Mesodermal cell (in vitro differentiated cells): ENCODE results near the gene RREB1.

ENCODE experiments used
- H3K27ac ChIP-seq: 2 replicates; pipeline ENCODE4 v1.7.0; 2013; ENCODE audit warnings: mild to moderate bottlenecking, low read depth, low read length, moderate library complexity; ENCODE audit not compliant: severe bottlenecking
- H3K36me3 ChIP-seq: 2 replicates; pipeline ENCODE4 v1.7.1; 2013; ENCODE audit warnings: mild to moderate bottlenecking, low read length, moderate library complexity; ENCODE audit not compliant: control insufficient read depth, insufficient read depth
- H3K4me1 ChIP-seq: one replicate; pipeline ENCODE4 v1.7.1; 2013; ENCODE audit warnings: mild to moderate bottlenecking, low read length; ENCODE audit not compliant: insufficient read depth, control insufficient read depth, poor library complexity, severe bottlenecking
- H3K4me3 ChIP-seq: 2 replicates; pipeline ENCODE4 v1.7.0; 2013; ENCODE audit warnings: low read length, control low read depth, mild to moderate bottlenecking; ENCODE audit not compliant: insufficient read depth, poor library complexity, severe bottlenecking; ENCODE audit errors: extremely low read depth
- H3K9me3 ChIP-seq: 2 replicates; pipeline ENCODE4 v1.7.1; 2013; ENCODE audit warnings: mild to moderate bottlenecking, low read length, moderate library complexity; ENCODE audit not compliant: control insufficient read depth
- WGBS, 2 experiments: methylation state at CpG; one replicate each; pipeline ENCODE4 v1.1.5; 2013; ENCODE audit warnings: missing lambda C conversion rate in 2 of 2; ENCODE audit not compliant: insufficient coverage in 2 of 2; 5-methylcytosine and 5-hydroxymethylcytosine counted together

RREB1 gene

DNA sequence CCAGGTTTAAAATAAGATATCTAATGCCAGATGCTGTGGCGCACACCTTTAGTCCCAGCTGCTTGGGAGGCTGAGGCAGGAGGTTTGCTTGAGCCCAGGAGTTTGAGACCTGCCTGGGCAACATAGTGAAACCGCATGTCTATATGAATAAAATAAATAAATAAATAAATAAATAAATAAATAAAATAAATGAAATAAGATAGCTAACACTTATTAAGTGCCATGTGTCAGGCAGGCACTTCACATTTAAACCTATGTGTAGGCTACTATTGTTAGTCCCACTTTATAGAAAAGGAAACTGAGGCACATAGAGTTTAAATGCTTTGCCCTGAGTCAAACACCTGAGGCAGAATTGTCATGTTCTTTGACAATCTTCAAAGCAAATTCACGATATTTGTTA is 32.9 kb upstream of the RREB1 start:
- H3K4me1 ChIP-seq, result no peaks in the 10 kb centered on the region
- H3K27ac ChIP-seq, result no peak overlapping the region
- H3K36me3 ChIP-seq, result no peaks in the 10 kb centered on the region
- 91 to 100% methylated on average over 1 of the region's 3 CpGs for WGBS, 2 experiments
- H3K9me3 ChIP-seq, result no peaks in the 10 kb centered on the region
- no peak overlapping the region for H3K4me3 ChIP-seq

DNA sequence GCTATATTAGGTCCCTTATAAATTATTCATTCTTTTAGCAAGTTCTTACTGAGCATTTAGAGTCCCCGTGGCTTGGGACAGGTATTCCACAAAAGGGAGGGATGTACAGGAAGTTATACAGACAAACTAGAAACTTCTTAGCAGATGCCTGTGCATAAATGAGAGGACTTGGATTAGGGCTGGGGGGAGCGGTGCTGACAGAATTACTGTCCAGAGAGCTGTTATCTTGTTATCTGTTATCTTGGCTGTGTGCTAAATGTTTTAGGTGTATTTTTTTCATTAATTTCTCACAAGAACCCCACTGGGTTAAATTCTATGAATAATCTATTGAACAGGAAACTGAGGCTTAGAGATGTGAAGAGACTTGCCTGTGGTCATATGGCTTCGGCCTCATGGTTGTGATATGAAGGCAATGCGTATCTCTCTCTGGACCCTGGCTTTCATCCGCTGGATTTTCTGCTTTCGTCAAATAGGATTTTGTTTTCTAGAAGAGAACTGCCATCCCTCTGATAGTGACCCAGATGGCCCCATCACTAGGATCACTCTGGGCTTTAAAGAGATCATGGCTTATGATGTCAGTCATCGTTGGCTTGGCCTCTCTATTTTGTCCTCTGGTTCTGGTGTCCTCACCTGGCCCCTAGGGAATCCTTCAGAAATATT is 32.3 kb upstream of the RREB1 start:
- Histone ChIP-seq H3K4me1 (no peaks in the 10 kb centered on the region), H3K4me3 (no peak overlapping the region), H3K9me3 (no peaks in the 10 kb centered on the region), H3K27ac (no peak overlapping the region), H3K36me3 (no peaks in the 10 kb centered on the region)
- 96 to 97% methylated on average over 5 of the region's 7 CpGs for WGBS, 2 experiments

DNA sequence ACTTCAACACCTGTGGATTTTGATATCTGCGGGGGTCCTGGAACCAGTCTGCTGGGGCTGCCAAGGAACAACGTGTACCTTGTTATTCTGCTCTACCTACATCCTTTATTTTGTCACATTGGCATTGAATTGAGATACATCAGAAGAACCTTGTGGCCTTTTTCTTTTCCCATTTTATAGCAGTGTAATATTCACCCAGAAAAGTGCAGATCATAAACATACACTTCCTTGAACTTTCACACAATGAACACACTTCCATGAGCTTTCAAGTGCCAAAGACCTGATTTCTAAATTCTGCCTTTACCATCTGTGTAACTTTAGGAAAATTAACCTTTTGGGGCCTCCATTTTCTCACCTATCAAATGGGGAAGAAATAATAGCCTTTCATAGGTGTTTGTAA is 29.9 kb upstream of the RREB1 start:
- H3K36me3 ChIP-seq, result no peaks in the 10 kb centered on the region
- no peaks in the 10 kb centered on the region for H3K9me3 ChIP-seq
- no peak overlapping the region for H3K4me3 ChIP-seq
- H3K4me1 ChIP-seq, result no peaks in the 10 kb centered on the region
- no peak overlapping the region for H3K27ac ChIP-seq
- 84 to 100% methylated on average over 2 of the region's 2 CpGs for WGBS, 2 experiments

DNA sequence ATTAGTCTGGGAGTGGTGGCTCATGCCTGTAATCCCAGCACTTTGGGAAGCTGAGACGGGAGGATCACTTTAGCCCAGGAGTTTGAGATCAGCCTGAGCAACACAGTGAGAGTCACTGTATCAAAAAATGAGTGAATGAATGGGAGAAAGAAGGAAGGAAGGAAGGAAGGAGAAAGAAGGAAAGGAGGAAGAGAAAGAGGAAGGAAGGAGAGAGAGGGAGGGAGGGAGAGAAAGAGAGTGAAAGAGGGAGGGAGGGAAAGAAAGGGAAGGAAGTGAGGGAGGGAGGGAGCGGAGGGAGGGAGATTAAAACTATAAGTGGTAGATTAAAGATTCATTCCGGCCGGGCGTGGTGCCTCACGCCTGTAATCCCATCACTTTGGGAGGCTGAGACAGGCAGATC is 28.9 kb upstream of the RREB1 start:
- Histone ChIP-seq H3K4me3 (no peak overlapping the region), H3K36me3 (no peaks in the 10 kb centered on the region), H3K4me1 (no peaks in the 10 kb centered on the region), H3K27ac (no peak overlapping the region), H3K9me3 (no peaks in the 10 kb centered on the region)
- 88 to 92% methylated on average over 6 of the region's 6 CpGs for WGBS, 2 experiments

DNA sequence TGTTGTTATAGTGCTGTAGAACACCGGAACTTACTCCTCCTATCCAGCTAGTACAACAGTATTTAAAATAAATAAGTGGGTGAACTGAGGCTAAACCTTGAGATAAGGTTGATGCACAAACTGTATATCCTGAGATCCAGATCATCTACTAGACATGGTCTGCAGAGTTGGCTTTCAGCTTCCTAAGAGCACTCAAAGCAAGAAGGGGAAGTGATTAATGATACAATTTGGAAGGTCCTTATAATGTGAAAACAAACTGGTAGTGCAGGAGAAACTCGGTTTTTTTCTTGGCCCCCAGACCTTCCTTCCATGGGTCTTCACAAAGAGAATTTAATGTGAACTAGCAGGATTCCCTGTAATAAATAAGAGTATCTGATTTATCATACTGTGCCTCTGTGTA is 27.4 kb upstream of the RREB1 start:
- H3K36me3 ChIP-seq, result no peaks in the 10 kb centered on the region
- WGBS, 2 experiments, result 100% methylated on average over 1 of the region's 2 CpGs; no CpG with 5 or more reads in 1 of the 2 experiments
- H3K4me3 ChIP-seq, result no peak overlapping the region
- no peak overlapping the region for H3K27ac ChIP-seq
- no peaks in the 10 kb centered on the region for H3K9me3 ChIP-seq
- H3K4me1 ChIP-seq, result no peaks in the 10 kb centered on the region

DNA sequence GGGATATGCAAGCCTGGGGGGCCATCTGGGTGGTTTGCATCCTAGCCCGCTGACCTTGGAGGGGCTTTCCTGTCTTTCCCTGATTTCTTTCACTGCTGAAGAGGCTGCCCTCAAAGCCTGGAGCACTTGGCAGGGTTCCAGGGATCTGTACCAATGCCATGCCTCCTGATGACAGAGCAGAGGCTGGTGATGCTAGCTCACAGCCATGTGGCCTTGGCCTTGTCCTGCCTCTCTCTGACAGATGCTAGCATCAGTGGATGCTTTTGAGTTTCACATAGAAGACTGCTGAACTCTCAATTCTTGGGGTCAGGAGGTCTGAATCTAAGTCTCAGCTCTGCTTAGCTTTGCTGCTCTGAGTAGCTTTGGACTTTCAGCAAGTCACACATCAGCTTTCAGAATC is 21.9 kb upstream of the RREB1 start:
- Histone ChIP-seq H3K4me1 (peaks cover 7% of the 10 kb centered on the region), H3K9me3 (no peaks in the 10 kb centered on the region), H3K27ac (no peak overlapping the region), H3K4me3 (no peak overlapping the region), H3K36me3 (no peaks in the 10 kb centered on the region)
- WGBS, 2 experiments, result 50 to 75% methylated on average over 1 of the region's 1 CpG

DNA sequence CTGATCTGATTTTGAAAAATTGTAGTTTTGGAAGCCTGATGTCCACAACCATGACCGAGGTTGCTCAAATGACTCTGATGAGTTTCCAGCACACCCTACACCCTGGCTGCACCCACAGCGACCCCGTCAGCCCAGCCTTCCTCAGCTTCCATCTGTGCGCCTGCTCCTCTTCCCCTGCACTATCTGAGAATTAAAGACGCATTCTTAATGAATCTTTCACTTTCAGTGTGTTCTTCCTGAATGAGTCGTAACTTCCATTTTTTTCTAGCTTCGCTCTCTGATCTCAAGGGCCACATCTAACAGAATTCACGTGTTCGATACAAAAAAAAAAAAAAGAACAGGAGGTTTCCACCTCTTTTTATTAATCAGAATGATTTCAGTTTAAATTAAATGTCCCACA is 21.3 kb upstream of the RREB1 start:
- H3K27ac ChIP-seq, result no peak overlapping the region
- no peaks in the 10 kb centered on the region for H3K36me3 ChIP-seq
- no peak overlapping the region for H3K4me3 ChIP-seq
- H3K9me3 ChIP-seq, result no peaks in the 10 kb centered on the region
- H3K4me1 ChIP-seq, result peaks cover 7% of the 10 kb centered on the region
- WGBS, 2 experiments, result 78 to 83% methylated on average over 5 to 7 of the region's 9 CpGs

DNA sequence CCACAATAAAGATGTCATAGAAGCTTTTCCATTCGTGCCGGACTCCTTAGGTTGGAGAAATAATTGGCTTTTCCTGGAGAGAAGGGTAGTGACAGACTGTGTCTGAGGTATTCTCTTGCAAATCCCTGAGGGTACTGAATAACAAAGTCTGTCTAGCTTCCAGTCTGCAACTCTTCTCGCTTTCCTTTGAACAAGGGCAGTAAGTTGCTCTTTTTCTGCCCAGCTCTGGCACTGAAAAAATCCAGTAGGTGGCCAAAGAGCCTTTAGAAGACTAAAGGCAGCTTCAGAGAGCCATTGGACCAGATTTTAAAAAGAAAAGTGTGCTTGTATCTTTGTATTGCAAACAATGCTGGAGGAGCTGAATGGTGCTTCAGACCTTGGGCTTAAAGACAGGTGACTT is 20.7 kb upstream of the RREB1 start:
- Histone ChIP-seq H3K4me3 (no peak overlapping the region), H3K9me3 (no peaks in the 10 kb centered on the region), H3K4me1 (peaks cover 7% of the 10 kb centered on the region), H3K36me3 (no peaks in the 10 kb centered on the region), H3K27ac (no peak overlapping the region)
- 22 to 58% methylated on average over 1 to 3 of the region's 3 CpGs for WGBS, 2 experiments

DNA sequence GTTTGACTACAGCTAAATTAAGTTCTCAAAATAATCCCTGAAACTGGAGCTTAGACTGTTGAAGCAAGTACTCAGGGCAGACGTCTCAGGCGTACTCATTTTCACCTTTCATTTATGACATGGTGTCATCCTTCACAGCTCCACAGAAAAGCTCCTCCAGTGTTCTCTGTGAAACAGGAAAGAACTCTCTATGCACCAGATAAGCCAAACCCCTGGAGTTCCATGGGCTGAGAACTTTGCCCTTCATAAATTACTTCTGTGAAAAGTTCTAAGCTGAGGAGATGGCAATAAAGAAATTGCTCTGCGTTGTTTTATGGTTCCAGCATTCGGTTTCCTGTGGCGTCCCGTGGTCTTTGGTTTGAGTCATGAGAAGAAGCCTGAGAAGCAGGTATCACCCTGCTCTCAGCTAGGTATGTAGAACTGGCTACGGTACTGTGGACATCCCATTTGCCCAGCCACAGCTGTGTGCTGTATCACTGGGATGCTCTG is 20.2 kb upstream of the RREB1 start:
- 71 to 82% methylated on average over 5 to 6 of the region's 7 CpGs for WGBS, 2 experiments
- no peak overlapping the region for H3K27ac ChIP-seq

DNA sequence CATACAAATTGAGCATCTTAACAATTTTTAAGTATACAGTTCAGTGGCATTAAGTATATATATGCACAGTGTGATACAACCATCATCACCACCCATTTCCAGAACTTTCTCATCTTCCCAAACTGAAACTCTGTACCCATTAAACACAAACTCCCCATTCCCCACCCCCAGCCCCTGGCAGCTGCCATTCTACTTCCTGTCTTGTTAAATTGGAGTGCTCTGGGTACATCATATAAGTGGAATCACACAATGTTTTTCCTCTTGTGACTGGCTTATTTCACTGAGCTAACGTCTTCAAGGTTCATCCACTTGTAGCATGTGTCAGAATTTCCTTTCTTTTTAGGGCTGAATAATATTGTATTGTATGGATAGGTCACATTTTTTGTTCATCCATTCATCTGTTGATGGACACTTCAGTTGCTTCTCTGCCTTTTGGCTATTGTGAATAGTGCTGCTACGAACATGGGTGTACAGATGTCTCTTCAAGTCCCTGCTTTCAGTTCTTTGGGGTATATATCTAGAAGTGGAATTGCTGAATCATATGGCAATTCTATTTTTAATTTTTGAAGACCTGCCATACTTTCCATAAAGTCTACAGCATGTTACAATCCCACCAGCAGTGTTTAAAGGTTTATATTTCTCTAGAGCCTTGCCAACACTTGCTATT is 19.6 kb upstream of the RREB1 start:
- Histone ChIP-seq H3K27ac (no peak overlapping the region), H3K9me3 (no peaks in the 10 kb centered on the region), H3K36me3 (no peaks in the 10 kb centered on the region), H3K4me3 (no peak overlapping the region), H3K4me1 (peaks cover 7% of the 10 kb centered on the region)
- 100% methylated on average over 1 of the region's 2 CpGs; no CpG with 5 or more reads in 1 of the 2 experiments for WGBS, 2 experiments

More for the DNA sequence above, 20.2 kb upstream of the RREB1 start:
- Histone ChIP-seq H3K36me3 (no peaks in the 10 kb centered on the region), H3K4me3 (no peak overlapping the region), H3K9me3 (no peaks in the 10 kb centered on the region), H3K4me1 (peaks cover 7% of the 10 kb centered on the region)

DNA sequence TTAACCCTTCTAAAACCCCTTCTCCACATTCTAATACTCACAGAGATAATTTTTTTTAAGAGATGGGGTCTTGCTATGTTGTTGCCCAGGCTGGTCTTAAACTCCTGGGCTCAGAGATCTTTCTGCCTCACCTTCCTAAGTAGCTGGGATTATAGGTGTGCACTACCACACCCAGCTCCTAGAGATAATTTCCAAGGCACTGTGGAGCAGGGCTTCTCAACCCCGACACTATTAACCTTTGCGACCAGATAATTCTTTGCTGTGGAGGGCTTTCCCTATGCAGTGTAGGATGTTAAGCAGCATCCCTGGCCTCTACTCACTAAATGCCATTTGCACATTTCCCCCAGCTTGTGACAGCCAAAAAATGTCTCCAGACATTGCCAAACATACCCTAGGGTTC is 8.8 kb upstream of the RREB1 start:
- Histone ChIP-seq H3K27ac (no peak overlapping the region), H3K36me3 (no peaks in the 10 kb centered on the region), H3K4me1 (peaks cover 8% of the 10 kb centered on the region), H3K4me3 (no peak overlapping the region), H3K9me3 (no peaks in the 10 kb centered on the region)
- 92% methylated on average over 2 of the region's 2 CpGs; no CpG with 5 or more reads in 1 of the 2 experiments for WGBS, 2 experiments
